T-helper 1 cell treated with Interleukin-12 subunit alpha and Interleukin-12 subunit beta and Interleukin-4 antibody, amounts not matched to agents 30 μg/mL and 1 μg/mL, for 36 hours (primary cell): ENCODE measurements around the gene PCNX2.

ENCODE experiments used
- H3K27ac Mint-ChIP-seq: one replicate; pipeline ENCODE4 v1.8.0; 2021; ENCODE audit warnings: mild to moderate bottlenecking, mixed read lengths
- H3K27me3 Mint-ChIP-seq: one replicate; pipeline ENCODE4 v1.8.0; 2021; ENCODE audit warnings: low read depth, mixed read lengths
- H3K36me3 Mint-ChIP-seq: one replicate; pipeline ENCODE4 v1.8.0; 2021; ENCODE audit warnings: low read depth, mixed read lengths
- H3K4me1 Mint-ChIP-seq: one replicate; pipeline ENCODE4 v1.8.0; 2021; ENCODE audit warnings: low read depth, mixed read lengths
- H3K4me3 Mint-ChIP-seq: one replicate; pipeline ENCODE4 v1.8.0; 2021; ENCODE audit warnings: mild to moderate bottlenecking, moderate library complexity, mixed read lengths
- H3K9me3 Mint-ChIP-seq: one replicate; pipeline ENCODE4 v1.8.0; 2021; ENCODE audit warnings: mixed read lengths

PCNX2 gene, protein sequence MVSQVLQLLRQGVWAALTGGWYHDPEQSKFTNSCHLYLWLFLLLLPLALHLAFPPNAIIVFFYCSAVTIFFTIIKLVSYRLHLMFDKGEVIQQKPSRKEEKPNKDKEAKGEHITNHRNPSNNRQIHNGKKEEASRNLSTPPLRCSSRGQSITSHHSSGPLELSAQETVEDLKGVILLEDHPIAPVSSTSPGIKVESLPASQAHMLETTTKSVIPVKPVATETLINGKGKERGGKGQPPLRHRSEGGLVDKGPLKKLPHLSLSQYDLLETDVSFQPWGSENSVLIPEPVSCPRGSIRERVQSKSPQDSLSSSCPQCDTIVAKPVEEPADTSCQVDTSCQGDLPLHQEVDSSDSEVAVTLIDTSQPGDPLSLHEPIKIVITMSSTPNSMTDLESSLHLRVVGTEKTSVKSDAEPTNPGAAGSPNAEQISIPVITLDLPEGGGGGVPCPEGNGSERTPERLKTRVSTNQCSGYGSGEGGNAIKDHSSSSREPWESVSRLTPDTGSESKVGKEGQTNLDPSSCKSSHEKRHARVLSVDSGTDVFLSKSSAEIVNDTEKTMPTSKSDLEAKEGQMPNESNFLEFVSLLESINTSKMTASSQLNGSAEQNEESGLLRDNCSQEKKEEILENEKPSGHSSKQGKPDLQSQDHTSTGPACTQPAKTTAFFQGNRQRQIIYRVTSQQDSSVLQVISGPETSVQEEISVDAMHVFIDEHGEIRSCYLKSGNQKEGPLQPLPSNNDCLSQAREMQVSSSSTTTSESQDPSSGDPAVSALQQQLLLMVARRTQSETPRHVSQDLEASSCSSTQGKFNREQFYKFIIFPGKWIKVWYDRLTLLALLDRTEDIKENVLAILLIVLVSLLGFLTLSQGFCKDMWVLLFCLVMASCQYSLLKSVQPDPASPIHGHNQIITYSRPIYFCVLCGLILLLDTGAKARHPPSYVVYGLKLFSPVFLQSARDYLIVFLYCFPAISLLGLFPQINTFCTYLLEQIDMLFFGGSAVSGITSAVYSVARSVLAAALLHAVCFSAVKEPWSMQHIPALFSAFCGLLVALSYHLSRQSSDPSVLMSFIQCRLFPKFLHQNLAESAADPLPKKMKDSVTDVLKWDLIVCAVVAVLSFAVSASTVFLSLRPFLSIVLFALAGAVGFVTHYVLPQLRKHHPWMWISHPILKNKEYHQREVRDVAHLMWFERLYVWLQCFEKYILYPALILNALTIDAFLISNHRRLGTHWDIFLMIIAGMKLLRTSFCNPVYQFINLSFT (N-terminal part only)

DNA sequence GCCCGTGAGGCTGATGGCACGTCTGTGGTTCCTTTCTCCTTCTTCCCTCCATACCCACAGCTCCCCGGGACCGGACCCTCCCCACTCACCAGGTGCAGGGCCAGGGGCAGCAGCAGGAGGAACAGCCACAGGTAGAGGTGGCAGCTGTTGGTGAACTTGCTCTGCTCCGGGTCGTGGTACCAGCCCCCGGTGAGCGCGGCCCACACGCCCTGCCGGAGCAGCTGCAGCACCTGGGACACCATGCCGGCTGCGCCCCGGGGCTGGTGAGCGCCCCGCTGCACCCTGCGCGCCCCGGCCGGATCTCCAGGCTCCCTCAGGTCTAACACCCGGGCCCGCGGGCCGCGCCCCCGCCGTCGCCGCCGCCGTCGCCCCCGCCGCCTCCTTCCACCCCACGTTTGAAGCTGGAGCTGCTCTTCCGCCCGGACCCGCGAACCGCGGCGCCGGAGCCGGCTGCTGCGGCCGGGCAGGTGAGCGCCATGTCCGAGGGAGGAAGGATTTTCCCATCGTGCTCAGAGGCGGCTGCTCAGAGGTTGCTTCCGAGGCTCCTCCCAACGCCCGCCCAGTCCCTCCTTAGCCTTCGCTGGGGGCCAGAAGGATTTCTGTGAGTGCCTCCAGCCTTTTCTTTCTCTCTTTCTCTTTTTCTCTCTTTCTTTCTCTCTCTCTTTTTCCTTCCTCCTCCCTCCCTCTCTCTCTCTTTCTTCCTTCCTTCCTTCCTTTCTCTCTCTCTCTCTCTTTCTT is at the start of gene PCNX2:
PCNX2 (minus strand) TSS at position 489 of the 738 bp plus-strand sequence; CDS start at position 242, 247 bp downstream.
- Mint-ChIP-seq H3K27ac (peak within 1 kb of the TSS; percentile 90), H3K4me3 (peak within 1 kb of the TSS; percentile 97), H3K4me1 (peaks cover 26% of the 10 kb centered on the region)

DNA sequence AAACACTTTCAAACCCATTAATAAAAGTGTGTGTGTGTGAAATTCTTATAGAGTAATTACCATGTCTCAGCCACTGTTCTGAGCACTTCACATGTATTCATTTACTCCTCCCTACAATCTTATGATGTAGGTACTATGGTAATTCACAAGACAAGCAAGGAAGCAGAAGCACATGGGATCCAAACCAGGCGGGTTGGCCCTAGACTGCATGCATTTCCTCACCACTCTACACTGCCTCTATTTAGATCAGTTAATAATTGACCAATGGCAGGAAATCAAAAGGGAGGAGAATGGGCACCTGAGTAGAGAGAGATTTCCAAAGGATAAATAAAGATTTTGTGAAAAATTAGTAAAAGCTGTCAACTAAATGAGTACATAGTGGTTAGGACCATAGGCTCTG is 47.7 kb upstream of the PCNX2 start:
- no peaks in the 10 kb centered on the region for H3K9me3 Mint-ChIP-seq
- no peak overlapping the region for H3K4me3 Mint-ChIP-seq
- peaks cover 41% of the 10 kb centered on the region for H3K27me3 Mint-ChIP-seq
- no peaks in the 10 kb centered on the region for H3K4me1 Mint-ChIP-seq
- H3K36me3 Mint-ChIP-seq, result no peaks in the 10 kb centered on the region
- H3K27ac Mint-ChIP-seq, result no peak overlapping the region

More for the DNA sequence above, at the start of gene PCNX2:
- Mint-ChIP-seq H3K27me3 (no peaks in the 10 kb centered on the region), H3K36me3 (peaks cover 11% of the 10 kb centered on the region), H3K9me3 (no peaks in the 10 kb centered on the region)

DNA sequence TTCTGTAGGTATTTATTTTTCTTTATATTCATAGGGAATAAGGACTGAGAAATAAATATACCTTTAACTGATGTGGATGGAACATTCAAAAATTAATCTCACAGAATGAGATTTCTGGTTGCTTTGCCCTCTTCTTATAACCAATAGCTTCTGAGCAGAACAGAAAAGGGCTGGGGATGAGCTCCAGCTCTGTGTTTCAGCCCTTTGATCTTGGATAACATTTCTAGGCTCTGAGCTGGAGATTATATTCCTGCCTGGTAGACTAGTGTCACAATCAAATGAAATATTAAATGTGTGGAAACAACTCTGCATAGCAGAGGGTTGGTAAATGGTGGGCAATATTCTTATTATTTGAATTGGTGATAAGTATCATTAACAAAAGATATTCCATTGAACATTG is 46.6 kb upstream of the PCNX2 start:
- Mint-ChIP-seq H3K27me3 (peaks cover 49% of the 10 kb centered on the region), H3K36me3 (no peaks in the 10 kb centered on the region)

DNA sequence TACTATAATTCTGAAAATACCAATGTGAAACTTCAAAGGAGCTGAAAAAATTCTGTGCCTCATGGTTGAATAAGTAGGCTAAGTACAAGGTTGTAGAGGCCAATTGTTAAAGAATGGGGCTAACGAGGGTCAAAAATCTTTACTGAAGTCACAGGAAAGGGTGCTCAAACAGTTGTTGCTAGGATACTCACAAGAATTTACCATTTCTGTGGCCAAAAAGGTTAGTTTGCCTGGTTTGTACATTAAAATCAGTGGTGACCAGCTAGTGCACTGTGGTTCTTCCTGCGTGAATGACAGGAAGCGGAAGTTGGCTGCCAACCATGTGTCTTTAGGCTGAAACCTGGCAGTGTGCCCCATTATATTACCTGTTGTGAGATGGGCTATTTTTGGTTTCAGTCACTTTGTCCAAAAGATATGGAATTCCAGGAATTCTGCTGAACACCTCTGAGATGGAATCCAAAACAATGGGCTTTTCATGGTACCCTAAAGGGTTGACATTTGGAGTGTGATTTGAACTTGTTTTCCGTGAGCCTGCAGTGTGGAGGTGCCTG is 45.5 kb upstream of the PCNX2 start:
- Mint-ChIP-seq H3K9me3 (no peaks in the 10 kb centered on the region), H3K27me3 (peaks cover 54% of the 10 kb centered on the region), H3K36me3 (no peaks in the 10 kb centered on the region), H3K4me3 (no peak overlapping the region), H3K27ac (no peak overlapping the region), H3K4me1 (no peaks in the 10 kb centered on the region)

More for the DNA sequence above, 46.6 kb upstream of the PCNX2 start:
- H3K4me1 Mint-ChIP-seq, result no peaks in the 10 kb centered on the region
- H3K27ac Mint-ChIP-seq, result no peak overlapping the region
- H3K4me3 Mint-ChIP-seq, result no peak overlapping the region
- H3K9me3 Mint-ChIP-seq, result no peaks in the 10 kb centered on the region

DNA sequence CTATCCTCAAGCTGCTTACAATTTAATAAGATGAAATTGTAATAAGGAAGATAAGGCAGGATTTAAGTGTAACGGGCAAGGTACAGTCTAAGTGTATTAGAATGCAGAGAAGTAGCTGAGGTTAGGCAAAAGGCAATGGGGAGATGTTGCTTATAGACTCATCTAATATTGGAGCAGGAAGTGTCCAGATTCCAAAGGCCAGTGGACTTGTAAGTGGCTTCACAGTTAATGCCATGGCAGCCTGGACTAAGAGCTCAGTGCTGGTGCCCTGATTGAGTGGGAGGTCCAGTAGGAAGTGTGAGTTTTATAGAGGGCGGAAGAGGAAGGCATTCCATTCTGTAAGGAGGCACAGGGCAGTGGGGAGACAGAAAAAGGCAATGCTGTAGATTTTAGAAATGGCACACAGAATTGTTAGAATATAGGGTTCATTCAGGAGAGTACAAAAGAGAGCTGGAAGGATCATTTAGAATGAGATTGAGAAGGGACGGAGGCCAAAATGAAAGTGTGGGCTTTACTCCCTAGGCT is 44.6 kb upstream of the PCNX2 start:
- Mint-ChIP-seq H3K27ac (no peak overlapping the region), H3K36me3 (no peaks in the 10 kb centered on the region), H3K4me3 (no peak overlapping the region), H3K9me3 (no peaks in the 10 kb centered on the region), H3K27me3 (peaks cover 54% of the 10 kb centered on the region), H3K4me1 (no peaks in the 10 kb centered on the region)

DNA sequence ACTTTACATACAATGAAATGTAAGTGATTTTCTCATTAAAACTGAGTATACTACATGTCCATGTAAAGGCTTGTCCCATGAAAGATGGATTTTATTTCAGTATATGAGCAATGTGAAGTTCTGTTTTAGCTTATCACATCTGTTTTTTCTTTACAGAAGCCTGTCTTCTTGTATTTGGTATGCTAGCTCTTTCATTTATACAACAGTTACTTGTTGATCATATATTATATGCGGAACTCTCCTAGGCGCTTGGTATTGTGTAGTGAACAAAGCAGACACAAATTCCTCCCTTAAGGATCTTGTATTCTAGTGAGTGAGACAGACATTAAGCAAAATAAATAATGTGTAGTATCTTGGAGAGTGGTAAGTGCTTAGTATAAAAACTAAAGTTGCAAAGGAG is 42.6 kb upstream of the PCNX2 start:
- Mint-ChIP-seq H3K27me3 (peaks cover 54% of the 10 kb centered on the region), H3K4me1 (no peaks in the 10 kb centered on the region), H3K36me3 (no peaks in the 10 kb centered on the region), H3K4me3 (no peak overlapping the region), H3K27ac (no peak overlapping the region), H3K9me3 (no peaks in the 10 kb centered on the region)

DNA sequence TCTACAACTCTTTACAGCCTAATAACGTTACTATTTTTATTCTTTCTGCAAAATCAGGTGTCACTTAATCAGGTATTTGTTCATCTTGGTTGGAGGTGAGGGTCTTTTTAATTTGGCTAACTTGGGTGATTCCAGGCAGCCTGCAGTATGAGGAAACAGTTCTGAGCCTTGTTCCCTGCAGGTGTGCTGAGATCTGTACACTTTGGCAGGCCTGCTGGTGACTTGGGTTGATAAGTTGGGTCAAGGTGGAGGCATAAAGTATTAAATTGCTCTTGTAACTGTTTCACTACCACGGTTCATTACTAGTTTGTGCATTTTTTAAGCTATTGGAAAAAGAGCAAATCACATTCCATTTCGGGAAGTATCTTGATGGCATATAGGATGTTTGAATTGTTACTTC is 42.0 kb upstream of the PCNX2 start:
- Mint-ChIP-seq H3K4me3 (no peak overlapping the region), H3K27me3 (peaks cover 51% of the 10 kb centered on the region), H3K27ac (no peak overlapping the region), H3K4me1 (no peaks in the 10 kb centered on the region), H3K9me3 (no peaks in the 10 kb centered on the region), H3K36me3 (no peaks in the 10 kb centered on the region)

DNA sequence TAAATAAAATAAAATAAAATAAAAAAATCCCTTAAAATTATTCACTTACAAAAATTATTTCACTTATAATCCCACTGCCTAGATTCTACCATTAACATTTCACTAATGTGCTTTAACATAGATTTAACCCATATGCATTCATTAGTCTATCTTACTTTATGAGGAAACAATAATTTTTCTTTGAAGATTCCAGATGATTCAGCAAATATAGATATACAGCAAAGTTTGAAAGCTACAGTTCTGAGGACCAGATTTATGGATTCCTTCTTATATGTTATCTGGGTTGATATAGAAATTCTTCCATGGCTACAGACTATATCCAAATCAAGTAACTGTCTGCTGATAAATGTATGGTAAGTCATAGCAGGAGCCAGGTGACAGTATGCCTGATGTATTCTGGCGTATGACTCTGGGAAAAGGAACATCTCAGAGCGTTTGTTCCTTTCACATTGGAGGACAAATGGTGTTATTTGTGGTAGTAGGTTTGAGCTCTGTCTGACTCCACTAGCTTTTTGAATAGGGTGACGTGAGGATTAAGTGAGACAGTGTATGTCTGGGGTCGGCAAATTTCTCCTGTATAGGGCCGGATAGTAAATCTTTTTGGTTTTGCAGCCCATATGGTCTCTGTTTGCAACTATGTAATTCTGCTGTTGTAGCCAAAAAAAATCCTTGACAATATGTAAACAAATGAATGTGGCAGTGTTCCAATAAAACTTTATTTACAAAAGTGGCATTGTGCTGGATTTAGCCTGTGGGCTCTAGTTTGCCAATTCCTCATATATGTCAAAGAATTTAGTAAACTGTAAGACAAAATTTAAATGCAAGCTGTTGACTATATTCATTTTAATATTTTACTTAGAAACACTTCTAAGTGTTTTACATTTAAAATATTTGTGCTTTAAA is 41.3 kb upstream of the PCNX2 start:
- Mint-ChIP-seq H3K27me3 (peaks cover 47% of the 10 kb centered on the region), H3K9me3 (no peaks in the 10 kb centered on the region), H3K4me1 (no peaks in the 10 kb centered on the region), H3K4me3 (no peak overlapping the region), H3K36me3 (no peaks in the 10 kb centered on the region), H3K27ac (no peak overlapping the region)

DNA sequence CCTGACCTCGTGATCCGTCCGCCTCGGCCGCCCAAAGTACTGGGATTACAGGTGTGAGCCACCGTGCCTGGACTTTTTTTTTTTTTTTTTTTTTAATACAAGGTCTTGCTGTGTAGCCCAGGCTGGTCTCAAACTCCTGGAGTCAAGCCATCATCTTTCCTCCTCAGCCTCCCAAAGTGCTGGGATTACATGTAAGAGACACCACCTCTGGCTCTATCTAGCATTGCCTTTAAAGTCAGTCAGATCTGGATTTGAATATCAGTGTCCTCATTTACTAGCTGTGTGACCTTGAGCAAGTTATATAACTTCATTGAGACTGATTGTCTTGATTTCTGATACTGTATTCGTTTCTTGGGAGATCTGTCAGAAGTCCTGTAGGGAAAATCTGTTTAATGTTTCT is 38.6 kb upstream of the PCNX2 start:
- Mint-ChIP-seq H3K4me3 (no peak overlapping the region), H3K27ac (no peak overlapping the region), H3K27me3 (peaks cover 50% of the 10 kb centered on the region), H3K36me3 (no peaks in the 10 kb centered on the region), H3K9me3 (no peaks in the 10 kb centered on the region), H3K4me1 (peaks cover 1% of the 10 kb centered on the region)

DNA sequence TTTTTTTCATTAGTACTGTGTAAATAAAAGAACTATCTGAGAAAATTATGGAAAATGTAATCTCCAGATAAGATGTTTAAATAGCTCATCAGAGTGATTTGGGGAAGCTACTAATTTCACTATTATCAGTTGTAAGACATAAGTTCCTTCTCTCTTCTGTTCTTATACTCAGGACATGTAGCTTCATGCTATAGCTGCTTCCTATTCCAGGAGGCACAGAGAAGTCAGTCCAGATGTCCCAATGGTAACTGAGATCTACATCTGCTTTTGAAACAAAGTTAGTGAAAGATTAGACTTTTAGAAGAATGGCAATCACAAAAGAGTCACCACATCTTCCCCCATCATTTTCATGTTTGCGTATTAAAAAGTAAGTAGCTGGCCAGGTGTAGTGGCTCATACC is 37.6 kb upstream of the PCNX2 start:
- H3K27me3 Mint-ChIP-seq, result peaks cover 45% of the 10 kb centered on the region
- H3K4me1 Mint-ChIP-seq, result peaks cover 3% of the 10 kb centered on the region
- no peak overlapping the region for H3K27ac Mint-ChIP-seq
- no peaks in the 10 kb centered on the region for H3K9me3 Mint-ChIP-seq
- H3K4me3 Mint-ChIP-seq, result no peak overlapping the region
- H3K36me3 Mint-ChIP-seq, result no peaks in the 10 kb centered on the region

DNA sequence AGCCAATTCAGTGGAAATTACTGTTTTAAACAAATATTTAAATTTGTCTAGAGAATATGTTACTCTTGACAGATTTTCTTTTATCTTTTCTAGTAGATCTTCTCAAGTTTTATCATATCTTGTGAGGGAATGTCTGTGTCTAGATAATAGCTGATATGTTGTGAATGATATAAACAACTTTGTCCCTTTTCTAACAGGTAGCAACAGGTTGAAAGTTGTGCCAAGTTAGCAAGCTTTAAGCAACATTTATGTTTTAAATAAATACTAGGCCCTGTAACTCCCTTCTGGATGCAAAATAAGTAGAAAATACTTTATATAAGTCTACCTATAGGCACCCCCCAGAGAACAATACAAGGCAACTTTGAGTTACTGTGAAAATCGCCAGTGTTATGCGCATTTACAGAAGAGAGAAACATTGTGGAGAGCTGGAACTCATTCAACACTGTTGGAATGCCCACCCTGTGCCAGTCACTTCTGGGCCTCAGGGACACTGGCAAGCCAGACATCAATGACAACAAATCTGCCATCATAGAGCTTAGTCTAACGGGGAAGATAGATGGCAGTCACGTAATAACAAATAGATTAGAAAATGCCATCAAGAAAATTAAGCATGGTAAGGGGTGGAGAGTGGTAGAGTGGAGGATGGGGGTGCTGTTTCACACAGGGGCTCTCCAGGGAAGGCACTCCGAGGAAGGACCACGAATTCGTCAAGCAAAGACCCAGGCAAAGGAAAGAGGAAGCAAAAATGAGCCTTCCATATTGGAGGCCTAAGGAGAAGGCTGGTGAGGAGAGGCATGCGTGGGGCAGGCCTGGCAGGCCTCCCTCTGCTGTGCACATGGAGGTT is 36.4 kb upstream of the PCNX2 start:
- no peaks in the 10 kb centered on the region for H3K36me3 Mint-ChIP-seq
- peaks cover 5% of the 10 kb centered on the region for H3K4me1 Mint-ChIP-seq
- no peak overlapping the region for H3K27ac Mint-ChIP-seq
- H3K4me3 Mint-ChIP-seq, result no peak overlapping the region
- no peaks in the 10 kb centered on the region for H3K9me3 Mint-ChIP-seq
- peaks cover 41% of the 10 kb centered on the region for H3K27me3 Mint-ChIP-seq
